GM23248 (cell line): ENCODE results near the gene FER1L5. TPM values are rescaled to one million over a fixed set of nuclear protein-coding genes. Genes with fewer than 3 reads are reported as not detected.

Experiments
- DNase-seq: peaks from one replicate; pipeline ENCODE4 v3.0.0-alpha.2; 2015
- H2AFZ ChIP-seq: fragments of 200-600 bp; sonication (generic); 2 replicates; pipeline ENCODE4 v1.6.1; 2016; ENCODE audit warnings: antibody characterized with exemption
- H3F3A ChIP-seq: fragments of 200-600 bp; sonication (generic); 2 replicates; pipeline ENCODE4 v1.6.1; 2016; ENCODE audit warnings: mild to moderate bottlenecking, antibody characterized with exemption, mixed run types; ENCODE audit not compliant: insufficient read depth
- H3K27ac ChIP-seq: fragments of 200-600 bp; sonication (generic); 2 replicates; pipeline ENCODE4 v1.5.1; 2016; ENCODE audit warnings: mild to moderate bottlenecking
- H3K27me3 ChIP-seq: fragments of 200-600 bp; sonication (generic); replicated peaks from 2 replicates; pipeline ENCODE4 v1.6.1; 2016; ENCODE audit warnings: mild to moderate bottlenecking; ENCODE audit not compliant: insufficient read depth
- H3K36me3 ChIP-seq: fragments of 200-600 bp; sonication (generic); 2 replicates; pipeline ENCODE4 v1.6.1; 2016; ENCODE audit warnings: low read depth, mild to moderate bottlenecking
- H3K4me1 ChIP-seq: fragments of 200-600 bp; sonication (generic); 2 replicates; pipeline ENCODE4 v1.6.1; 2016; ENCODE audit warnings: mild to moderate bottlenecking; ENCODE audit not compliant: insufficient read depth
- H3K4me2 ChIP-seq: fragments of 200-600 bp; sonication (generic); one replicate; pipeline ENCODE4 v1.6.1; 2016; ENCODE audit warnings: mild to moderate bottlenecking; ENCODE audit not compliant: unreplicated experiment
- H3K4me3 ChIP-seq: fragments of 200-600 bp; sonication (generic); 2 replicates; pipeline ENCODE4 v1.5.1; 2016; ENCODE audit warnings: mild to moderate bottlenecking
- H3K79me2 ChIP-seq: fragments of 200-600 bp; sonication (generic); 2 replicates; pipeline ENCODE4 v1.6.1; 2016; ENCODE audit warnings: mild to moderate bottlenecking; ENCODE audit not compliant: insufficient read depth
- H3K9ac ChIP-seq: fragments of 200-600 bp; sonication (generic); 2 replicates; pipeline ENCODE4 v1.6.1; 2016; ENCODE audit warnings: mild to moderate bottlenecking
- H3K9me2 ChIP-seq: fragments of 200-600 bp; sonication (generic); 2 replicates; pipeline ENCODE4 v1.6.1; 2016; ENCODE audit warnings: mixed run types, mild to moderate bottlenecking, moderate library complexity; ENCODE audit not compliant: insufficient read depth
- H3K9me3 ChIP-seq: fragments of 200-600 bp; sonication (generic); one replicate; pipeline ENCODE4 v1.6.1; 2017; ENCODE audit warnings: low read depth
- H4K20me1 ChIP-seq: fragments of 200-600 bp; sonication (generic); 2 replicates; pipeline ENCODE4 v1.6.0; 2016; ENCODE audit not compliant: insufficient read depth
- EZH2 ChIP-seq: fragments of 200-600 bp; sonication (generic); IDR thresholded peaks from 2 replicates; pipeline ENCODE4 v1.6.1; 2018; ENCODE audit warnings: antibody characterized with exemption, mild to moderate bottlenecking; ENCODE audit not compliant: insufficient read depth, poor library complexity, severe bottlenecking
- EZH2phosphoT487 ChIP-seq: fragments of 200-600 bp; sonication (generic); IDR thresholded peaks from 2 replicates; pipeline ENCODE4 v1.6.1; 2018; ENCODE audit warnings: antibody characterized with exemption, moderate library complexity, mild to moderate bottlenecking, low read depth; ENCODE audit not compliant: insufficient read depth
- WGBS, 2 experiments: methylation state at CpG; one replicate each; pipeline ENCODE4 v1.1.6; 2015 to 2017; ENCODE audit warnings: low lambda C conversion rate in 2 of 2, low coverage in 1 of 2; ENCODE audit errors: missing lambda C conversion rate in 2 of 2; 5-methylcytosine and 5-hydroxymethylcytosine counted together
- in situ Hi-C: fragments of 300-500 bp; cut with MboI; formaldehyde crosslinking; loops from 2 replicates; pipeline ENCODE4 v1.15.0; 2020
- polyA plus RNA-seq: library from polyadenylated mRNA; unstranded; fragments of >200 nt; fragmentation: Nextera tagmentation; extraction: Ambion mirVana; gene quantifications from 2 replicates; pipeline ENCODE4 v1.2.1, GENCODE V29; 2016
- total RNA-seq: library from RNA; depleted of rRNA; stranded (reverse); fragments of >200 nt; shearing (Covaris generic); gene quantifications from 2 replicates; pipeline ENCODE4 v1.2.3, GENCODE V29; 2014; rRNA removed

The FER1L5 gene
- total RNA-seq = under 0.01 TPM in 1 of 2 replicates, not detected in the other
- 0.05 and 0.08 TPM in 2 replicates for polyA plus RNA-seq

- Histone ChIP-seq H2AFZ (peak within 1 kb of the TSS; percentile 79), H3K9ac (0 out of 2 replicates have a peak within 1 kb of the TSS, but pooled peaks have one; percentile 25), H3K9me3 (no peaks in the 10 kb centered on the region), H3K4me2 (peak within 1 kb of the TSS; percentile 65), H3K36me3 (no peaks in the 10 kb centered on the region), H4K20me1 (no peaks in the 10 kb centered on the region), H3K79me2 (no peaks in the 10 kb centered on the region), H3K27ac (no peak within 1 kb of the TSS), H3K4me1 (no peaks in the 10 kb centered on the region), H3K27me3 (no peaks in the 10 kb centered on the region), H3K4me3 (peak within 1 kb of the TSS; percentile 61), H3K9me2 (no peaks in the 10 kb centered on the region), H3F3A (no peaks in the 10 kb centered on the region)
- no peak for TF ChIP-seq EZH2
- no peak for TF ChIP-seq EZH2phosphoT487
- in situ Hi-C loops = no loop called here
- DNase-seq = peak; percentile 57
- WGBS, 2 experiments = 40 to 44% methylated on average over 10 of the region's 10 CpGs
Measured at GRCh38 chr2:96642564-96643360, at the start of gene FER1L5. TSS of gene FER1L5 (plus strand) at chr2:96642764. CDS start at chr2:96642837, 73 bp downstream.

DNA sequence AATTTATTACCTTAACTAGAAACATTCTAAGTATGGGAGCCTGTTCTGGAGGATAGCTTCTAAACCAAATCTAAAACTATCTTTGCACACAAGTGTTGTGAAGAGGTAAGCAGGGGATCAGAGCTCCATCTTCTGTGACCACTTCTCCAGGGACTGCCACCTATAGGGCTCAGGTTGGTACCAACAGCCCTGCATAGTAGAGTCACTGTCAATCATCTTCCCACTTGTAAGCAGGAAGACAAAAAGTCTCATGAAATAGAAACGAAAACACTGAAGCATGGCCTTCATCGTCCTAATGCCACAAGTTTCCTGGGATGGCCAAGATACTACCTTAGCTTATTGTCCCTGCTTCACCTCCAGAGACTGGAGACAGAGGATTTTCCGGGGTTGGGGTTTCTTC, 48.3 kb upstream of the FER1L5 start:
- Histone ChIP-seq H3K4me1 (no peaks in the 10 kb centered on the region), H3F3A (peaks cover 7% of the 10 kb centered on the region; the same call in 1 of the 2 replicates), H3K4me2 (no peak overlapping the region), H4K20me1 (no peaks in the 10 kb centered on the region), H3K9me3 (no peaks in the 10 kb centered on the region), H3K27me3 (no peaks in the 10 kb centered on the region), H3K9me2 (no peaks in the 10 kb centered on the region), H2AFZ (no peak overlapping the region), H3K79me2 (peaks cover 16% of the 10 kb centered on the region; the same call in 1 of the 2 replicates), H3K27ac (no peak overlapping the region), H3K36me3 (peaks cover 41% of the 10 kb centered on the region), H3K4me3 (no peak overlapping the region), H3K9ac (no peak overlapping the region)
- WGBS, 2 experiments = 98 to 100% methylated on average over 3 of the region's 3 CpGs
- DNase-seq = no peak
- TF ChIP-seq EZH2phosphoT487 = no peak
- in situ Hi-C loops = no loop called here

- in situ Hi-C loops = no loop called here
- H3K27me3 ChIP-seq = no peaks in the 10 kb centered on the region
- 96% methylated on average over 5 of the region's 5 CpGs for WGBS, 2 experiments
- H2AFZ ChIP-seq = no peak overlapping the region
- H4K20me1 ChIP-seq = no peaks in the 10 kb centered on the region
- H3K4me3 ChIP-seq = no peak overlapping the region
- no peak for TF ChIP-seq EZH2
- TF ChIP-seq EZH2phosphoT487 = no peak
- H3F3A ChIP-seq = peaks cover 7% of the 10 kb centered on the region; the same call in 1 of the 2 replicates
- no peak overlapping the region for H3K27ac ChIP-seq
- H3K79me2 ChIP-seq = peaks cover 16% of the 10 kb centered on the region; the same call in 1 of the 2 replicates
- no peaks in the 10 kb centered on the region for H3K9me3 ChIP-seq
- no peak overlapping the region for H3K4me2 ChIP-seq
- no peak for DNase-seq
- H3K9me2 ChIP-seq = no peaks in the 10 kb centered on the region
- no peak overlapping the region for H3K9ac ChIP-seq
- peaks cover 44% of the 10 kb centered on the region for H3K36me3 ChIP-seq
- no peaks in the 10 kb centered on the region for H3K4me1 ChIP-seq
Measured at GRCh38 chr2:96594691-96595152, 47.8 kb upstream of the FER1L5 start.

GRCh38 chr2:96596596-96596995, 46.0 kb upstream of the FER1L5 start:
- Histone ChIP-seq H3K4me2 (no peak overlapping the region), H3F3A (no peaks in the 10 kb centered on the region), H4K20me1 (no peaks in the 10 kb centered on the region), H3K9me3 (no peaks in the 10 kb centered on the region), H3K36me3 (peaks cover 52% of the 10 kb centered on the region), H3K4me1 (no peaks in the 10 kb centered on the region), H3K79me2 (peaks cover 7% of the 10 kb centered on the region; the same call in 1 of the 2 replicates), H3K4me3 (no peak overlapping the region), H2AFZ (no peak overlapping the region), H3K27me3 (no peaks in the 10 kb centered on the region), H3K27ac (no peak overlapping the region), H3K9ac (no peak overlapping the region), H3K9me2 (no peaks in the 10 kb centered on the region)
- TF ChIP-seq EZH2 = no peak
- no peak for TF ChIP-seq EZH2phosphoT487
- in situ Hi-C loops = no loop called here
- no peak for DNase-seq
